COLO829 (cell line): ENCODE data around the gene INTS11.

ENCODE experiments used
- DNase-seq: peaks from one replicate; pipeline ENCODE4 v3.0.0; 2012; ENCODE audit warnings: low spot score

The INTS11 gene

DNA sequence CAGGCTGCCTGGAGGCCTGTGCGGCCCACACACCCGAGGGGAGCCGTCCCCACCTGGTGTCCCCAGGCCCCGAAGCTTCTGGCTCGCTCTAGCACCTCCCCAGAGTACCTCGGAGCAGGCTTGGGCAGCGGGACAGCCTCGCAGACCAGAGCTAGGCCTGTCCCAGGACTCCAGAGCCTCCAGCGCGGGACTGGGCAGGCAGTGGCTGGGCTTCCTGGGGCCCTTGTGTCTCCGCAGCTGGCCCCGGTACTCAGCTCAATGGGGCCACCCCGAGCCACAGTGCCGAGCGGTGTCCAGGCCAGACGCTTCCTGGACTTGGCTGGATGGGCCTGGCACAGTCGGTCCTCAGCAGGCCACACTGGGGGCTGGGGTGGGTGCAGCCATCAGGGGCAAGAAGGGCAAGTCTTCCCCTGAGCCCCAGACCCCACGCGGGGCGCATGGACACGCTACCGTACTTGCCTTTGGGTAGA lies 39.3 kb downstream of the INTS11 start:
- DNase-seq: no peak

- no peak for DNase-seq
Measured at GRCh38 chr1:1284221-1285101, 40.0 kb downstream of the INTS11 start.

DNA sequence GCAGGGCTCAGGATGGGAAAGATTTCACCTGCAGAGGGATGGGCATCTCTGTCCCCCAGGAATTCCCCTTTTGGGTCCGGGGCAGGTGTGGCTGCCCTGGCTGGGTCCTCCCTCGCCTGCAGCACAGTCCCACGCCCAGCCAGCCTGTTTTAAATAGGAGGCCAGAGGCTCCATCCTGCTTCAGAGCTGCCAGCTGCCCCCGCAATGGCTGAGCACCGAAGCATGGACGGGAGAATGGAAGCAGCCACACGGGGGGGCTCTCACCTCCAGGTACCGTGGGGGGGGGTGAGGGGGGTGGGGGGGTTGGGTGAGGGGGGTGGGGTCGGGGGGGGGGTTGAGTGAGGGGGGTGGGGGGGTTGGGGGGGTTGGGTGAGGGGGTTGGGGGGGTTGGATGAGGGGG lies 40.6 kb downstream of the INTS11 start:
- peak; percentile 56 for DNase-seq

GRCh38 chr1:1282998-1283397 lies 41.5 kb downstream of the INTS11 start:
- no peak for DNase-seq

DNA sequence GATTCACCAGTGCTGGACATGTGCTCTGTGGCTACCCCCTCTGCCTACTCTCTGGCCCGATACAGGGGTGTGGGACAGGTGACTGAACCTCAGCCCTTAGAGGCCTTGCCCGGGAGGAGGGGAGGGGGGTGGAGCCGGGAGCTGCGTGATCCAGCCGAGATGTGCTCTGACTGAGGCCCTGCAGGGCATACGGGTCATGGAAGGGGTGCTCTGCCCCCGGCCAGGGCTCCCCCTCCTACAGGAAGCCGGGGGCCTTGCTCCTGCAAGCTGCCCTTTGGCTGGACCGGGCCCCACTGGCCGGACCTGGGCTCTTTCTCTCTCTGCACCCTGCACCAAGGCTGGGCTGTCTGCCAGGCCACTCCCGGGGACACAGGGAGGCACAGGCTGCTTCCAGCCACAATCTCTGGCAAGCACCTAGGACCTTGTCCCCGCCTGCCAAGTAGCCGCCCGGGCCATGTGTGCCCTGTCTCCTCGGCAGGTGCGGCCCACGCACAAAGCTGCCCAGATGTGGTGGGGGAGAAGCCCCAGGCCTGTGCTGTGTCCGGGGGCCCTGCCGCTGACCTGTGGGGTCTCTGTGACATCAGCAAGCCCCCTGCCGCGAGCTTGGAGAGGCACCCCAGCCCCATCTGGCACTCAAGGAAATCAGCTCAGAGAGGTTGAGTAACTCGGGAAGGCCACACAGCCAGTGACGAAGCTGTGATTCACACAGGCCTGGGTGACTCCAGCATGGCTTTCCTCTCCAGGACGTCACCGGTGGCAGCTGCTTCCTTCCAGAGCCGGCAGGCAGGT lies 42.7 kb downstream of the INTS11 start:
- no peak for DNase-seq

- DNase-seq: no peak
Measured at GRCh38 chr1:1280782-1281481, 43.5 kb downstream of the INTS11 start.

GRCh38 chr1:1279028-1279427 lies 45.4 kb downstream of the INTS11 start:
- no peak for DNase-seq

DNA sequence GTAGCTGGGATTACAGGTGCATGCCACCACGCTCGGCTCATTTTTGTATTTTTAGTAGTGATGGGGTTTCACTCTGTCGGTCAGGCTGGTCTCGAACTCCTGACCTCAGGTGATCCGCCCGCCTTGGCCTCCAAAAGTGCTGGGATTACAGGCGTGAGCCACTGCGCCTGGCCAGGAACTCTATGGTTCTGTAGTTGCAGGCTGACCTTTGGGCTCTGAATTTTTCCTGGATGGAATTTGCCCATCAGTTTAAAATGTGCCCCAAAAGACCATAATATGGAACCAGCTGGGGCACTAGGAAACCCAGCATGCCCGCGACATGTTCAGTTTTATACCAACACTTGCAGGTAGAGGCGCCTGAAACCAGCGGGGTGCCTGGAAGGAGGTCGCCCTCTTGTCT lies 45.8 kb downstream of the INTS11 start:
- DNase-seq: no peak

GRCh38 chr1:1275836-1276235 lies 48.6 kb downstream of the INTS11 start:
- no peak for DNase-seq

DNA sequence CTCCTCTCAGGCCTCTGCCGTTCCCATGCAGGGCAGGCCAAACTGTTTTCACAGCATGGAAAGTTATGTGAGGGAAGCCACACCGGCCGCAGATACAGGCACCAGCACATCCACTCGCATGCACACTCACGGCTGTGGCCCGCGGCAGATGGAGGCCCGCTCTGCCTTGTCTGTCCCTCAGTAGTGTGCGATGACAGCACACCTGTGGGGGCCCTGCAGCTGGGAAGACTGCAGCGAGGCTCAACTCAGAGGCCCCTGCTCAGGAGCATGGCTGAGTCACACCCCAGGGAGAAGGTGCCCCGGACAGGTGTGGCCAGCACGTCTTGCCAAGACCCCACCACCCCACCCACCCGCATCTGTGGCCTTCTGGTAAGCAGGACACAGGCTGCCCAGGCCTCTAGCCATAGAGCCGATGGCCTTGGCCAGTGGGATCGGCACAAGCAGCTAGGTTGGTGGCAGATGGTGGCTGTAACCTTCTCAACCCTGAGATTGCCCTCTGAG lies 49.5 kb downstream of the INTS11 start:
- DNase-seq: no peak

DNA sequence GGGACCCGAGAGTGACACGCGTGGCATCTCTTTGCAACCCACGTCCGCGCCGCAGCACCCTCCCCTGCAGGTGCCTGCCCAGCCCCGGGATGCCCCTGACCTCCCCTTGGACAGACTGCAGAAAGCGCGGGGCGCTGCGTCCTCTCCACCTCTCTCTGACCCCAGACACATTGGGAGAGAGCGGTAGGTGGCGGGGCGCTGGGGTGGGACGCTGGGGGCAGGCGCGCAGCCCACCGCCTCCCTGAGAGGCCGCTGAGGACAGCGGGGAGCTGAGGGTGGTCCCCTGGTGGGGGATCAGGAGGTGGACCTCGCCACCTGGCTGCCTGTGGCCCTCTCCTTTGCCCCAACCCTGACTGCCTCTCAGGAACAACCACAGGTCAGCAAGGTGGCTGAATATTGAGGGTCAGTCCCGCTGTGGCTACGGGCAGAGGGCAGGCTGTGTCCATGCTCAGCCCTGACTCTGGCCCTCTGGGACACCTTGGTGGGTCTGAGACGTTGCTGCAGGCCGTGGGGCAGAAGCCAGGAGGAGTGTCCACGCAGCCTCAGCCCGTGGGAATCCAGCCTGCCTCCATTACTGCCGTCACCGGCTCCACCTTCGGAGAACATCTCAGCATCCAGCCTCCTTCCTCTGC lies 50.0 kb downstream of the INTS11 start:
- DNase-seq: no peak

GRCh38 chr1:1273512-1274298 lies 50.8 kb downstream of the INTS11 start, which contains the start of gene UBE2J2:
TSS of gene UBE2J2 (minus strand) at chr1:1273854. CDS start at chr1:1267992, 5,862 bp downstream.
- DNase-seq: peak; percentile 89

DNA sequence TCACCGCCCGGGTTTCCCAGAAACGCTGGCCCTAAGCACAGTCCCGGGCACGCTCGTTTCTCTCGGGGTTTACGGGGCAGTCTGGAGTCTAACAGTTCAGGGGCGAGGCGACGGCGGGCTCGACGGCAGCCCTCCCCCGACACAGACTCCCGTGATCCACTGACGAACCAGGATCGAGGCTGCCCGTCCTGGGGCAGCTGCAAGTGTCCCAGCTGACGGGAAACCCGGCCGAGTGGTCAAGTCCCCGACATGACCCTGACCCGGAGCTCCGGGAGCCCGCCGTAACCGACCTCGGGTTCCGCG lies 51.3 kb downstream of the INTS11 start:
- DNase-seq: no peak

GRCh38 chr1:1272341-1273208 lies 51.9 kb downstream of the INTS11 start:
- DNase-seq: no peak

DNA sequence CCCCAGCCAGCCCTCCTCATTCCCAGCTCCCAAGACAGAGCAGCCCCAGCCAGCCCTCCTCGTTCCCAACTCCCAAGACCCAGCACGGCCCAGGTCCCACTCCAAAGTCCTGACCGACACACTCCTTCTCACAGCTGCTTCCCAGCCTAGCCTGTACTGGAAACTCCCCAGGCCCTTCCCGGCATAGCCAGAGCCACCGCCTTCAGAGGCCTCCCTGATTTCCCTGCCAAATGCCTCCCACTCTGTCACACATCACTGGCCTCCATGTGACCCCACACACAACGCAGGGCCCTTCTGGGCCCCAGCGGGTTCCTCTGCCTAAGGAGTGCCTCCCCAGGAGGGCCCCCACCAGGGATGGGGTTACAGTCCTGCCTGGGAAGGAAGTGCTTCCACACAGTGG lies 53.6 kb downstream of the INTS11 start:
- DNase-seq: no peak

- no peak for DNase-seq
Measured at GRCh38 chr1:1268284-1268682, 56.2 kb downstream of the INTS11 start.

DNA sequence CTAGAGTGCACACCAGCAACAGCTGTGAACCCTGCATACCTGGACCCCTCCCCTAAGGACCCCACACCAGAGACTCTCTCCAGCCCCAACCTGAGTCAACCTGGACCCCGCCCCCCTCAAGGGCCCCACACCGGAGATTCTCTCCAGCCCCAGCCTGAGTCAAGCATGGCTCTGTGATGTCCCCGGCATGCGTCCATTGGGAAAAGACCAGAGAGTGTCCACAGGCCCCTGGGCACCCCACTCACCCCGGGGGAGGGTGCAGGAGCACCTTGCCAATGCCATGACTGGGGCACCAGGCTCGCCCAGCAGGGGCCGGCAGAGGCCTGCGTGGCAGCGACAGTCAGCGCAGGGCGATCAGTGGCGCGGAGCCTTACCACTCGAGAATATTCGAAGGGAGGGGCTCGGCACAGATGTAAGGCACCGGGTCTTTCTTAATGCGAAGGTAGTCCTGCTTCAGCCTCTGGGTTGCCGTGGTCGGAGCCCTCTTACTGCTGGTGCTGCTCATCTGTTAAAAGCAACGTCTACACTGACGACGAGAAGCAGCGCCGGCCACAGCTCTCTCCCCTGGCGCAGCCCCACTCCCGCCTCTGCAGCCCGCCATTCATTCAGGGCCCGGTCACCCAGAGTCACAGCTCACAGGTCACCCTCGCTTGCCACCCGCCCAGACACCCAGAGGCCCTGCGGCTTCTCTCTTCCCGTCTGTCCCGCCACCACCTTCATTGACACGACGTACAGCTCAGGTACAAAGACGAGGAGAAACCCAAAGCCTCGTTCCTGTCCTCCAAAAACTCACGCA lies 56.8 kb downstream of the INTS11 start:
- DNase-seq: no peak

DNA sequence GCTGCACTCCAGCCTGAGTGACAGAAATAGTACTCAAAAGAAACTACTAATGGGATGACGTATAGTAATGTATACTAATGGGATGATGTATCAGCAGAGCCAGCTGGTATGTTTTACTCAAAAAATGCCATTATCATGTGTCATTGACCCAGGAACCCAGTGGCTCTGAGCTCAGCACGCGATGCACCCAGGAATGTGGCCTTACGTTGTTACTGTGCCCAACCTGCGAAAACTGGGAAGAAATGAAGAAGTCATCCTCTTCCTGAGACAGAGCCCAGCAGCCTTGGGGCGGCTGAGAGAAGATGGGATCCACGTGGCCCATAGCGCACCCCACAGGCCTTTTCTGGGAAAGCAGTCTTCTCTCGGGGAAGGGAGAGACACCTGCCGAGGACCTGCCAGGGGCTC lies 59.6 kb downstream of the INTS11 start:
- DNase-seq: no peak

GRCh38 chr1:1264026-1264425 lies 60.4 kb downstream of the INTS11 start:
- DNase-seq: no peak
